H7 (cell line): ENCODE measurements around the gene ADGRG7. TPM values are rescaled to one million over a fixed set of nuclear protein-coding genes. Genes with fewer than 3 reads are reported as not detected.

ENCODE experiments used
- DNase-seq: peaks from one replicate; pipeline ENCODE4 v3.0.0; 2012
- H3K27me3 ChIP-seq: 2 replicates; pipeline ENCODE4 v1.6.0; 2011; ENCODE audit warnings: mild to moderate bottlenecking, low read length; ENCODE audit not compliant: control insufficient read depth, insufficient read depth
- H3K36me3 ChIP-seq: replicated peaks from 2 replicates; pipeline ENCODE4 v1.5.1; 2011; ENCODE audit warnings: low read length; ENCODE audit not compliant: control insufficient read depth, insufficient read depth
- H3K4me3 ChIP-seq: 2 replicates; pipeline ENCODE4 v1.5.1; 2011; ENCODE audit warnings: low read depth, mild to moderate bottlenecking, control low read depth, low read length, moderate library complexity; ENCODE audit not compliant: insufficient read depth
- total RNA-seq: library from RNA; depleted of rRNA; stranded (reverse); fragments of >200 nt; shearing (Covaris generic); gene quantifications from 2 replicates; pipeline ENCODE4 v1.2.3, GENCODE V29; 2014

Gene ADGRG7
- total RNA-seq, 1 experiment from 2014 or later, result not detected

- H3K4me3 ChIP-seq, result no peak overlapping the region
- H3K36me3 ChIP-seq, result no peaks in the 10 kb centered on the region
- no peaks in the 10 kb centered on the region for H3K27me3 ChIP-seq
- DNase-seq, result no peak
Observed at GRCh38 chr3:100613721-100614390, 4.5 kb downstream of the ADGRG7 start.

- H3K27me3 ChIP-seq, result no peaks in the 10 kb centered on the region
- DNase-seq, result no peak
- no peaks in the 10 kb centered on the region for H3K36me3 ChIP-seq
- H3K4me3 ChIP-seq, result no peak overlapping the region
Observed at GRCh38 chr3:100614941-100615340, 5.5 kb downstream of the ADGRG7 start.

GRCh38 chr3:100615684-100616083 lies 6.3 kb downstream of the ADGRG7 start:
- no peaks in the 10 kb centered on the region for H3K36me3 ChIP-seq
- no peaks in the 10 kb centered on the region for H3K27me3 ChIP-seq
- H3K4me3 ChIP-seq, result no peak overlapping the region
- DNase-seq, result no peak

- Histone ChIP-seq H3K4me3 (no peak overlapping the region), H3K27me3 (no peaks in the 10 kb centered on the region), H3K36me3 (no peaks in the 10 kb centered on the region)
Observed at GRCh38 chr3:100621251-100621650, 11.8 kb downstream of the ADGRG7 start.

GRCh38 chr3:100627491-100627890 lies 18.1 kb downstream of the ADGRG7 start:
- no peak for DNase-seq
- Histone ChIP-seq H3K4me3 (no peak overlapping the region), H3K27me3 (no peaks in the 10 kb centered on the region), H3K36me3 (no peaks in the 10 kb centered on the region)

More at GRCh38 chr3:100621251-100621650, 11.8 kb downstream of the ADGRG7 start:
- no peak for DNase-seq

- Histone ChIP-seq H3K4me3 (no peak overlapping the region), H3K36me3 (no peaks in the 10 kb centered on the region), H3K27me3 (no peaks in the 10 kb centered on the region)
- DNase-seq, result no peak
Observed at GRCh38 chr3:100629421-100630127, 20.2 kb downstream of the ADGRG7 start.

GRCh38 chr3:100630664-100631063 lies 21.3 kb downstream of the ADGRG7 start:
- H3K36me3 ChIP-seq, result no peaks in the 10 kb centered on the region
- DNase-seq, result no peak
- H3K4me3 ChIP-seq, result no peak overlapping the region

GRCh38 chr3:100631236-100631635 lies 21.8 kb downstream of the ADGRG7 start:
- DNase-seq, result no peak
- no peaks in the 10 kb centered on the region for H3K36me3 ChIP-seq
- no peaks in the 10 kb centered on the region for H3K27me3 ChIP-seq
- no peak overlapping the region for H3K4me3 ChIP-seq

More at GRCh38 chr3:100630664-100631063, 21.3 kb downstream of the ADGRG7 start:
- no peaks in the 10 kb centered on the region for H3K27me3 ChIP-seq

- Histone ChIP-seq H3K36me3 (no peaks in the 10 kb centered on the region), H3K27me3 (no peaks in the 10 kb centered on the region), H3K4me3 (no peak overlapping the region)
- DNase-seq, result no peak
Observed at GRCh38 chr3:100634493-100635272, 25.3 kb downstream of the ADGRG7 start.

- Histone ChIP-seq H3K4me3 (no peak overlapping the region), H3K27me3 (no peaks in the 10 kb centered on the region), H3K36me3 (no peaks in the 10 kb centered on the region)
- no peak for DNase-seq
Observed at GRCh38 chr3:100635273-100635701, 25.9 kb downstream of the ADGRG7 start.

- Histone ChIP-seq H3K4me3 (no peak overlapping the region), H3K27me3 (no peaks in the 10 kb centered on the region), H3K36me3 (no peaks in the 10 kb centered on the region)
- no peak for DNase-seq
Observed at GRCh38 chr3:100637197-100637631, 27.8 kb downstream of the ADGRG7 start.

GRCh38 chr3:100640633-100641032 lies 31.2 kb downstream of the ADGRG7 start:
- Histone ChIP-seq H3K4me3 (no peak overlapping the region), H3K36me3 (no peaks in the 10 kb centered on the region), H3K27me3 (no peaks in the 10 kb centered on the region)
- no peak for DNase-seq

- Histone ChIP-seq H3K27me3 (no peaks in the 10 kb centered on the region), H3K4me3 (no peak overlapping the region), H3K36me3 (no peaks in the 10 kb centered on the region)
- no peak for DNase-seq
Observed at GRCh38 chr3:100641471-100642032, 32.2 kb downstream of the ADGRG7 start.

- Histone ChIP-seq H3K4me3 (no peak overlapping the region), H3K27me3 (no peaks in the 10 kb centered on the region), H3K36me3 (no peaks in the 10 kb centered on the region)
- DNase-seq, result no peak
Observed at GRCh38 chr3:100645913-100646312, 36.5 kb downstream of the ADGRG7 start.
